WTC11 (cell line): Measurements from ENCODE around the gene BARX2. TPM values are rescaled to one million over a fixed set of nuclear protein-coding genes. Genes with fewer than 3 reads are reported as not detected.

Experiments
- ATAC-seq: fragments of 200-7000 bp; cut with Tn5 transposase; 2 replicates; pipeline ENCODE4 v1.10.0; 2021; ENCODE audit warnings: mild to moderate bottlenecking, moderate library complexity
- CTCF ChIA-PET: fragments of 300-600 bp; sonication (Branson Sonifier 250); formaldehyde crosslinking; loops from one replicate; lab custom pipeline; 2021; ENCODE audit warnings: antibody characterized with exemption; lab: Charles Lee
- POLR2A ChIA-PET: fragments of 350-600 bp; sonication (Branson Sonifier 250); formaldehyde crosslinking; loops from one replicate; lab custom pipeline; 2021; ENCODE audit warnings: antibody characterized with exemption; lab: Charles Lee
- DNase-seq: peaks from one replicate; pipeline ENCODE4 v3.0.0; 2021; ENCODE audit warnings: low spot score
- H3K27ac Mint-ChIP-seq: 2 replicates; pipeline ENCODE4 v1.8.0; 2021; ENCODE audit warnings: mixed read lengths
- H3K27me3 Mint-ChIP-seq: 2 replicates; pipeline ENCODE4 v1.8.0; 2021; ENCODE audit warnings: low read depth, mild to moderate bottlenecking, moderate library complexity, mixed read lengths
- H3K36me3 Mint-ChIP-seq: 2 replicates; pipeline ENCODE4 v1.8.0; 2021; ENCODE audit warnings: mixed read lengths
- H3K4me1 Mint-ChIP-seq: 2 replicates; pipeline ENCODE4 v1.8.0; 2022; ENCODE audit warnings: mixed read lengths
- H3K4me3 Mint-ChIP-seq: 2 replicates; pipeline ENCODE4 v1.8.0; 2021; ENCODE audit warnings: mild to moderate bottlenecking, moderate library complexity, mixed read lengths
- H3K9me3 Mint-ChIP-seq: 2 replicates; pipeline ENCODE4 v1.8.0; 2021; ENCODE audit warnings: mixed read lengths
- ARID4B ChIP-seq: sonication (generic); formaldehyde crosslinking; IDR thresholded peaks from 2 replicates; pipeline ENCODE4 v1.8.0; 2023; ENCODE audit warnings: missing genetic modification reagents, mild to moderate bottlenecking, borderline replicate concordance
- CBFB ChIP-seq: sonication (generic); formaldehyde crosslinking; IDR thresholded peaks from 2 replicates; pipeline ENCODE4 v1.8.1; 2022; ENCODE audit warnings: mild to moderate bottlenecking, low read depth, missing genetic modification reagents
- CDX4 ChIP-seq: fragments of 250-450 bp; sonication (Bioruptor Pico); IDR thresholded peaks from 2 replicates; pipeline ENCODE4 v1.9.0; 2021; ENCODE audit warnings: moderate library complexity, mild to moderate bottlenecking, inconsistent platforms, borderline replicate concordance
- E2F1 ChIP-seq: sonication (generic); formaldehyde crosslinking; IDR thresholded peaks from 2 replicates; pipeline ENCODE4 v1.8.0; 2022; ENCODE audit warnings: mild to moderate bottlenecking, missing genetic modification reagents
- EMX1 ChIP-seq: fragments of 250-450 bp; sonication (Bioruptor Pico); IDR thresholded peaks from 2 replicates; pipeline ENCODE4 v1.8.0; 2021; ENCODE audit warnings: mild to moderate bottlenecking
- ETV6 ChIP-seq: sonication (generic); formaldehyde crosslinking; IDR thresholded peaks from 2 replicates; pipeline ENCODE4 v1.8.1; 2022; ENCODE audit warnings: mild to moderate bottlenecking, missing genetic modification reagents
- GRHL2 ChIP-seq: fragments of 250-450 bp; sonication (Bioruptor Pico); IDR thresholded peaks from 2 replicates; pipeline ENCODE4 v1.8.0; 2022; ENCODE audit warnings: mild to moderate bottlenecking, moderate library complexity; ENCODE audit not compliant: insufficient replicate concordance, severe bottlenecking
- HMGA2 ChIP-seq: fragments of 250-450 bp; sonication (Bioruptor Pico); IDR thresholded peaks from 2 replicates; pipeline ENCODE4 v1.4.0; 2021; ENCODE audit warnings: mild to moderate bottlenecking, moderate library complexity
- JUN ChIP-seq: sonication (generic); formaldehyde crosslinking; IDR thresholded peaks from 2 replicates; pipeline ENCODE4 v1.8.0; 2023; ENCODE audit warnings: mild to moderate bottlenecking, missing genetic modification reagents
- NFYB ChIP-seq: sonication (generic); formaldehyde crosslinking; conservative IDR thresholded peaks from 2 replicates; pipeline ENCODE4 v1.8.0; 2022; ENCODE audit warnings: low read depth, missing genetic modification reagents
- PREB ChIP-seq: sonication (generic); formaldehyde crosslinking; IDR thresholded peaks from 2 replicates; pipeline ENCODE4 v1.8.1; 2022; ENCODE audit warnings: mild to moderate bottlenecking, missing genetic modification reagents, moderate library complexity, borderline replicate concordance
- RORB ChIP-seq: fragments of 250-450 bp; sonication (Bioruptor Pico); IDR thresholded peaks from 2 replicates; pipeline ENCODE4 v1.9.0; 2021; ENCODE audit warnings: mild to moderate bottlenecking
- SMAD4 ChIP-seq: sonication (generic); formaldehyde crosslinking; IDR thresholded peaks from 2 replicates; pipeline ENCODE4 v1.8.0; 2022; ENCODE audit warnings: mild to moderate bottlenecking, missing genetic modification reagents
- SP1 ChIP-seq: sonication (generic); formaldehyde crosslinking; conservative IDR thresholded peaks from 2 replicates; pipeline ENCODE4 v1.8.1; 2022; ENCODE audit warnings: missing genetic modification reagents
- STAT6 ChIP-seq: sonication (generic); formaldehyde crosslinking; conservative IDR thresholded peaks from 2 replicates; pipeline ENCODE4 v1.8.1; 2023; ENCODE audit warnings: mild to moderate bottlenecking, low read depth, missing genetic modification reagents, moderate library complexity
- USF1 ChIP-seq: sonication (generic); formaldehyde crosslinking; IDR thresholded peaks from 2 replicates; pipeline ENCODE4 v1.8.0; 2022; ENCODE audit warnings: mild to moderate bottlenecking, missing genetic modification reagents
- USF2 ChIP-seq: sonication (generic); formaldehyde crosslinking; IDR thresholded peaks from 2 replicates; pipeline ENCODE4 v1.8.1; 2023; ENCODE audit warnings: mild to moderate bottlenecking, missing genetic modification reagents, moderate library complexity
- ZNF263 ChIP-seq: sonication (generic); formaldehyde crosslinking; IDR thresholded peaks from 2 replicates; pipeline ENCODE4 v1.8.1; 2022; ENCODE audit warnings: low read depth, mild to moderate bottlenecking, moderate library complexity, missing genetic modification reagents
- ZNF416 ChIP-seq: fragments of 250-450 bp; sonication (Bioruptor Pico); IDR thresholded peaks from 2 replicates; pipeline ENCODE4 v1.9.0; 2021; ENCODE audit warnings: mild to moderate bottlenecking, inconsistent platforms
- ZNF512 ChIP-seq: sonication (generic); formaldehyde crosslinking; IDR thresholded peaks from 2 replicates; pipeline ENCODE4 v1.8.1; 2022; ENCODE audit warnings: missing genetic modification reagents, borderline replicate concordance
- total RNA-seq: library from RNA; stranded (reverse); gene quantifications from 3 replicates; pipeline ENCODE4 v1.2.3, GENCODE V29; 2021

BARX2 gene
- total RNA-seq, 1 experiment from 2014 or later = not detected

GRCh38 chr11:129426776-129427175 is 51.1 kb downstream of the BARX2 start:
- ChIA-PET POLR2A (no interaction called here), CTCF (no interaction called here)

GRCh38 chr11:129427376-129427775 is 51.7 kb downstream of the BARX2 start:
- H3K27ac Mint-ChIP-seq = no peak overlapping the region
- 0 out of 2 replicates have a peak, but pooled peaks cover 2% of the 10 kb centered on the region for H3K4me1 Mint-ChIP-seq
- peaks cover 16% of the 10 kb centered on the region for H3K9me3 Mint-ChIP-seq
- no peak for DNase-seq
- ATAC-seq = no peak
- ChIA-PET CTCF (no interaction called here), POLR2A (no interaction called here)
- peaks cover 14% of the 10 kb centered on the region for H3K36me3 Mint-ChIP-seq
- peaks cover 3% of the 10 kb centered on the region; the same call in 1 of the 2 replicates for H3K27me3 Mint-ChIP-seq
- H3K4me3 Mint-ChIP-seq = no peak overlapping the region
- TF ChIP-seq HMGA2 (CRISPR knock-in tag) = no peak
- no peak for TF ChIP-seq USF1 (CRISPR knock-in tag)
- TF ChIP-seq E2F1 = no peak
- TF ChIP-seq SMAD4 (CRISPR knock-in tag) = no peak
- TF ChIP-seq ZNF263 (CRISPR knock-in tag) = no peak
- no peak for TF ChIP-seq EMX1 (CRISPR knock-in tag)
- TF ChIP-seq GRHL2 (CRISPR knock-in tag) = no peak
- TF ChIP-seq NFYB (CRISPR knock-in tag) = no peak
- TF ChIP-seq USF2 (CRISPR knock-in tag) = no peak
- no peak for TF ChIP-seq STAT6
- no peak for TF ChIP-seq RORB (CRISPR knock-in tag)
- TF ChIP-seq PREB (CRISPR knock-in tag) = no peak
- TF ChIP-seq ARID4B (CRISPR knock-in tag) = no peak
- TF ChIP-seq CBFB = no peak

More at GRCh38 chr11:129426776-129427175, 51.1 kb downstream of the BARX2 start:
- Mint-ChIP-seq H3K36me3 (peaks cover 12% of the 10 kb centered on the region), H3K4me1 (0 out of 2 replicates have a peak, but pooled peaks cover 2% of the 10 kb centered on the region), H3K4me3 (no peak overlapping the region), H3K27me3 (peaks cover 3% of the 10 kb centered on the region; the same call in 1 of the 2 replicates), H3K27ac (no peak overlapping the region), H3K9me3 (peaks cover 16% of the 10 kb centered on the region)
- no peak for ATAC-seq
- TF ChIP-seq CDX4 (CRISPR knock-in tag) (no peak), SP1 (CRISPR knock-in tag) (no peak), ZNF416 (CRISPR knock-in tag) (no peak), ZNF512 (CRISPR knock-in tag) (no peak), JUN (CRISPR knock-in tag) (no peak), ETV6 (CRISPR knock-in tag) (no peak)
- no peak for DNase-seq
